HG02840 (cell line): ENCODE results near the gene ISG15.
"Not testable (repeated sequence)": the region's sequence is repeated elsewhere in the genome, so short reads cannot be mapped to it uniquely, and the experiment has no call there.

Experiments
- ATAC-seq: cut with Tn5 transposase; IDR thresholded peaks from one replicate; pipeline ENCODE4 v1.9.1; 2021; ENCODE audit warnings: mild to moderate bottlenecking, moderate library complexity, moderate number of reproducible peaks; ENCODE audit not compliant: unreplicated experiment, low FRiP score

ISG15 gene

DNA sequence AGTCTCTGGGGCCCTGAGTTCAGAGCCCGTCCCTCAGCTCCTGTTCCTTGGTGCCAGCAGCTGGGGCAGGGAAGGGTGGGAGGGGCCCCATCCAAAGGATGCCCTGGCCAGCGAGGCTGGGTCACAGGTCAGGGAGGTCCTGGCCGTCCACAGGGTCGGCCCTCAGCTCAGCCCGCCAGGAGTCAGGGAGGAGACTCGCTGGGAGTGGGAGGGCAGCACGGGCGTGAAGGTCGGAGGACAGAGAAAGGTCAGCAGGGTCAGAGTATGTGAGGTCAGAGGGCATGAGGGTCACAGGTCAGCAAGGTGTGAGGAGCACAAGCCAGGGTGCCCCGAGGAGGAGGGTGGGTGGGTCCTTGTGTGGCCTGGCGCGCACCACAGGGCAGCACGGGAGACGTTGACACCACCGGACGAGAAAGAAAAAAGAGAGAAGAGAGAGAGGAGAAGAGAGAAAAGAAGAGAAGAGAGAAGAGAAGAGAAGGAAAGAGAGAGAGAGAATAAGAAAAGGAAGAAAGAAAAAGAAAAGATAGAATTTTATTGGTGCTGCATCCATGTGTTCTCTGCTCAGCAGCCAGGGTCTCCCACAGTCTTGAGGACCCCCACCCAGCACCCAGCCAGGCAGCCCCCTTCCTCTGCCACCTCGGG is 38.5 kb upstream of the ISG15 start:
- ATAC-seq = no peak

- ATAC-seq = no peak
These were observed 37.9 kb upstream of the ISG15 start for GRCh38 chr1:975365-975764.

DNA sequence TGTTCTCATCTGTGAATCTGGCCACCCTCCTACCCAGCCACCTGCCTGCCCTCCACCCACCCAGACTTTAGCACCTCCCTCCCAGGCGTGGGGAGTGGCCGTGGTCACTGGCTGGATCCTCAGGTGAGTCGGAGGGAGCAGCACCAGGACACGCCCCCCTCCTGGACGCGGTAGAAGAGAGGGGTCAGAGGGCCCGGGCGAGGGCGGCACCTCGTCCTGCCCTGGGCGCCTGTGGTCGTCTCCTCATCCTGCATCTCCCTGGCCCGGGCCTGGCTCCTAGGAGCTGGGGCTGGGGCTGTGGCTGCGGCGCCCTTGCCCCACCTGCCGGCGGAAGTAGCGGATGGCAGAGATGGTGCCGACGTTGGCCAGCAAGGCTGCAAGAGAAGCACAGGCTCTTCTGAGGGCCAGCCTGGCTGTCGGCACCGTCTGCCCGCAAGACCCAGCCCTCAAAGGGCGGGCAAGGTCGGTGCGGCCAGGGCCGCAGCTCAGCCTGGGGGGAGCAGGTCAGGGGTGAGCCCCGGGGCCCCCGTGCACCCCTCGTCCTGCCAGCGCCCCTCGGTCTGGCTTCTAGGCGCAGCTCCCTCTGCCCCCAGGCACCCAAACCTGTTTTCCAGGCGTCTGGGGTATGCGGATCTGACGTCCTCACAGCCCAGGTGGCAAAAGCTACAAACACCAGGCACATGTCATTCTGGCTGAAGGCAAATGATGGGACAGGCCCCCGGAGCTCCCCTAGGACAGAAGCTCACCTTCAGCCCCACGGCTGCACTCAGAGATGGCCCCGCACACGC is 37.2 kb upstream of the ISG15 start:
- ATAC-seq = no peak

DNA sequence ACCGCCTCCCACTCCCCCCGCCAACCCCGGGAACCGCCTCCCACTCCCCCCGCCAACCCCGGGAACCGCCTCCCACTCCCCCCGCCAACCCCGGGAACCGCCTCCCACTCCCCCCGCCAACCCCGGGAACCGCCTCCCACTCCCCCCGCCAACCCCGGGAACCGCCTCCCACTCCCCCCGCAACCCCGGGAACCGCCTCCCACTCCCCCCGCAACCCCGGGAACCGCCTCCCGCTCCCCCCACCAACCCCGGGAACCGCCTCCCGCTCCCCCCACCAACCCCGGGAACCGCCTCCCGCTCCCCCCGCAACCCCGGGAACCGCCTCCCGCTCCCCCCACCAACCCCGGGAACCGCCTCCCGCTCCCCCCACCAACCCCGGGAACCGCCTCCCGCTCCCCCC is 36.5 kb upstream of the ISG15 start:
- not testable (repeated sequence) for ATAC-seq

DNA sequence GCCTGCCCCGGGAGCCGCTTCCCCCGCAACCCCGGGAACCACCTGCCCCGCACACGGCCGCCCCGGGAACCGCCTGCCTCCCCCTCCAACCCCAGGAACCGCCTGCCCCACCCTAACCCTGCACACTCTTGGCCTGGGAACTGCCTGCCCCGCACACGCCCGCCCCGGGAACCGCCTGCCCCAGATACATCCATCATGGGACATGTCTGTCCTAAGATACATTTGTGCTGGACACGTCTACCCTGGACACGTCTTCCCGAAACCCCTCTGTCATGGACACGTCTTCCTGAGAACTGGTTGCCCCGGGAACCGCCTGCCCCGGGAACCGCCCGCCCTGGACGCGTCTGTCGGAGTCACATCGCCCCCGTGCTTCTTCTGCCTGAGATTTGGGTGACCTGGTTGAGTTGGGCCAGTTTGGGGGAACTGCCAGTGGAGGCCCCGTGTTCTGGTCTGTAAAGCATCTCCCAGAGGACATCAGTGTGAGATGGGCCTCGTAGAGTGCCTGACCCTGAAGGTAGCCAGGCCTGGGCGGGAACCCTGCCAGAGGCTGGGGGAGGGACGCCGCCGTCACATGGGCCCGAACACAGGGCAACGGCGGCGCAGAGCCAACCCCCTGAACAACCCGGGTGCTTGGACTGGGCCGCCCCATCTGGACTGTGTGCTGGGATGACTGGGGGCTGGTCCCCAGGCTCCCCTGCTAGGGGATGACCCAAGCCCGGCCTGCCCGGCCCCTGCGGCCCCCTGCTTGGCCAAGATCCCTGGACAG is 35.0 kb upstream of the ISG15 start:
- no peak for ATAC-seq

DNA sequence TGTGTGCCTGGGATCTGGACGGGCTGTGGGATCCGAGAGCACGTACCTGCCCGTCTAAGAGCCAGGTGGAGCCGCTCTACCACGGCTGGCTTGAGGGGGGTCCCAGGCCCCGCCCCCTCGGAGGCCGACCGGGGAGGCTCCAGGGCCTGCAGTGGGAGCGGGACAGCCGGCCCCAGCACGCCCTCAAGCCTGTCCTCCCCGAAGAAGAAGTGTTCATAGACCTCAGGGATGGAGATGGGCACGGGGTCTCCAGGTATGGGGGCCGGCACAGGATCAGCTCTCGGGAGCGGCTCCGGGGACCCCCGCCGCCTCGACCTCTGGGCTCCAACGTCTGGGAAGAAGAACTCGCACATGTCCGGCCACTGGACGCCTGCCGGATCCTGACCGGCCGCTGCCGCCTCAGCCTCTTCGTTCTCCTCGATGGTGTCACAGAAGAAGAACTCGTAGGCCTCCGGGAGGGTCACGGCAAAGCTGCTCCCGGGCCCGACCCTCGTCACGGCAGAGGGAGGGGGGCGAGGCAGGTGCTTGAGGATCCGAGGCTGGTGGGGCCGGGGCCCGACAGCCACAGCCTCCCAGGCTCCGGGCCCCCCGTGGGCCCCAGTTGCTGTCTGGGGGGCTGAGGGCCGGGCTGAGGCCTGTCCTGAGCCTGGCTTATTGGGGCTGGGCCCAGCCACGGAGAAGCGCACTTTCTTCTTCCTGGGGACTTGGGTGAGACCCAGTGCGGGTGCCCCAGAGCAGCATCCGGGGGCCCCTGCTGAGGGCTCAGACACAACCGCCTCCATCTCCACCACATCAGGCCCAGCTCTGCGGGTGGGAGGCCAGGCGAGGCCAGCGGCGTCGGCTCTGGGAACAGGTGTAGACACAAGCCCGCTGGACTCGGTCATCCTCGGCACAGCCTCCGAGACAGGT is 34.2 kb upstream of the ISG15 start:
- ATAC-seq = no peak

- no peak for ATAC-seq
These were observed 33.6 kb upstream of the ISG15 start for GRCh38 chr1:979744-980072.

DNA sequence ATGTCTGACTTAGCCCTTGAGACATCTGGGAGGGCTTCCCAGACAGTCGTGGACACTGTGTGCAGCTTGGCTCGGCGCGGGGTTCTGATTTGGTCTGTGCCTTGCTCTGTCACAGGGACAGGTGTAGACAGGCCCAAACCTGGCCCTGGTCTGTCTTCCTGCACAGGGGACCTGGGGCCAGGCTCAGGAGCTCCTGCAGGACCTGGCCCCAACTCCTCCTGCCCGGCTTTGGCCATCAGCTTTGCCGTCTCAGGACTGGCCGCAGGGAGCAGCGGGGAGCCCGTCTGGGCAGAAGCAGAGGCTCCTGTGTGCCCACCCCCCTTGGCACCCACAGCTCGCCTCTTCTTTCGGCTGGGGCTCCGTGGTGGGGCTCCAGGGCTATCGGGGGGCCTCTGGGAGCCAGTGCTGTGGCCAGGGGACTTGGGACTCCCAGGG is 33.1 kb upstream of the ISG15 start:
- ATAC-seq = no peak

DNA sequence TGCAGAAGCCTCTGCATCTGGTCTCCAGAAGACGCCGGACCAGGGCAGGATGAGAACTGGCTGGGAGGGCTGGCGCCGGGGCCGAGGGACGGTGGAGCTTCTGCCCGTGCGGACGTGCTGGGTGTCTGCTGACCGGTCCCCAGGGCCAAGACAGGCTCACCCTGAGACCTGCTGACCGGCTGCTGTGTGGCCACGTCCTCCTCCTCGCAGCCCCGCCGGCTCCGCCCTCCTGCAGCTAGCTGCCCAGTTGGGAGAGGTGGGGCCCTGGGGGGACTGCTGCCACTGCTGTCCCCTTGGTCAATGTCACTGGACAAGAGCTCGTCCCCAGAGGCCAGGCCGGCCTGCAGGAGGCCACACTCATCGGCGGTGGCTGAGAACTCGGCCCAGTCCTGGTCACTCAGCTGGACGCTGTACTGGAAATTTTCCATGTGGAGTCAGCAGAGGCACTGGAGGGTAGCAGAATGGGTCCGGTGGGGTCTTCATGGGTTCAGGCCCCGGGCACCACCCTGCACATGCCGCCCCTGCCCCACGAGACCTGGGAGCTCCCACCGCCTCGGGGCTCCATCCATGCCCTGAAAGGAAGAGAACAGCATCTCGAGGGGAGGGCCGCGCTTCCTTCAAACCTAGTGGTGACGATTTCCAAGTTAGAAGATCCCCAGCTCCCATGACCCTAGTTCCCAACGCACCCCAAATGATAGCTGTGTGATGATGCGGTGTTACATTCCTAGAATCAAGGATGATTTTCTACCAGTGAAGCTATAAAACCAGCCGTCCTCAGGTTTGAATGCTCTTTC is 32.5 kb upstream of the ISG15 start:
- no peak for ATAC-seq

GRCh38 chr1:981491-981954 is 31.8 kb upstream of the ISG15 start:
- no peak for ATAC-seq

- ATAC-seq = no peak
These were observed 31.2 kb upstream of the ISG15 start, which contains the start of gene PERM1 for GRCh38 chr1:981955-982558. PERM1 (minus strand) TSS chr1:982093; CDS start chr1:981029, 1,064 bp downstream.

DNA sequence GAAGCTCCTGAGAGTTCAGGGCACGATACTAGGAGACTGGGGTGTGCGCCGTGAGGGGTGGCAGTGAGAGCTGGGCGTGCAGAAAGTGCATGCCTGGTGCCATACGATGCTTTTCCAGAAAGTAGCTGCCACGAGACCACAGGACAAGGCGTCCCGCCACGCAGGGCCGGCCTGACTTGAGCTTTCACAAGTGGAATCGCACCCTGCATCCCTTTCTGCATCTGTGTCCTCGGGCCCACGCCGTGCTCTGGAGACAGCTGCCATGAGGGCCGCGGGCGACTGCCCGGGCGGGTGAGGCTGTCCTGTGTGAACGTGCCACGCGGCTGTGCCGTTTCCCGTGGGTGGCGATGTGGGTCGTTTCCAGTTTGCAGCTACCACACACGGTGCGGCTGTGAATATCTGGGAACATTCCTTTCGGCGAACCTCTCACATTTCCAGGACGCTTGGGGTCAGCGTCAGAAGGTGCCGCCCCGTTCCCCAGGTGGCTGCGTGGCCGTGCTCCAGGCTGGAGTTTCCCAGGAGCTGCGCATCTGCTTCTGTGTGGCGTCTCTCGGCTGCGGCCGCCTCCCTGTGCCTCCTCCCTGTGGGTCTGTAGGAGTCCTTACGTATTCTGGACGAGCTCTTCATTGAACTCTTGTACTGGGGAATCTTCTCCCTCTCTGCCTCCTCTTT is 30.4 kb upstream of the ISG15 start:
- no peak for ATAC-seq

DNA sequence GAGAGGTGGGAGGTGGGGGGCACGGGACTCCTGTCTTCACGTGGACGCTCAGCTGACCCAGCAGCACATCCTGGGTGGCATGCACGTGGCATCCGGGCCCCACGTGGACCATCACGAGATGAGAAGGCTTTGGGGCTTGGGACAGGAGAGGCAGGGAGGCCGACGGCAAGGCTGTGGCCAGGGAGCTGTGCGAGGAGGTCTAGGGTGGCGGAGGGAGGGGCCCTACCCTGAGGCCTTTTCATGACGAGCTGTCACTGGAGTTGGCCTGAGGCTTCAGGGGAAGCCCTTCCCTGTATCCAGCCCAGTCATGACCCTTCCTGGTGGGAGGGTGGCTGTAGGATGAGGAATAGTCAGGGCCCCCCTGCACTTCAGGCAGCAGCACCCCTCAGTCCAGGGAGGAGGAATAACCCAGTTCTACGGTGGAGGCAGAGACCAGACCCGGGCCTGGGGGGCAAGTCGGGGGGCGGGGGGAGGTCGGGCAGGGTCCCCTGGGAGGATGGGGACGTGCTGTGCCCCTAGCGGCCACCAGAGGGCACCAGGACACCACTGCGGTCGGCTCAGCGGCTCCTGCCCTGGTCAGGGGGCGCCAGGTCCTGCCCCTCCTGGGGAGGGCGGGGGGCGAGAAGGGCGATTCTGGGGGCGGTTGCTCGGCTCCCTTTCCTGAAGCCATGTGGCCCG is 29.4 kb upstream of the ISG15 start:
- no peak for ATAC-seq

DNA sequence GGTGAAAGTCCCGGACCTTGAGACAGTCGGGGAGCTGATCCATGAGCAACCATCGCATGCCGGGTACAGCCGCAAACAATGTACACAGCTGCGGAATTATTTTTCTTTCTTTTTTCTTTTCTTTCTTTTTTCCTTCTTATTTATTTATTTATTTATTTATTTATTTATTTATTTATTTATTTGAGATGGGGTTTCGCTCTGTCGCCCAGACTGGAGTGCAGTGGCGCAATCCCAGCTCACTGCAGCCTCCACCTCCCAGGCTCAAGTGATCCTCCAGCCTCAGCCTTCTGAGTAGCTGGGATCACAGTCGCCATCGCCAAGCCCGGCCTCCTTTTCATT is 28.9 kb upstream of the ISG15 start:
- no peak for ATAC-seq

DNA sequence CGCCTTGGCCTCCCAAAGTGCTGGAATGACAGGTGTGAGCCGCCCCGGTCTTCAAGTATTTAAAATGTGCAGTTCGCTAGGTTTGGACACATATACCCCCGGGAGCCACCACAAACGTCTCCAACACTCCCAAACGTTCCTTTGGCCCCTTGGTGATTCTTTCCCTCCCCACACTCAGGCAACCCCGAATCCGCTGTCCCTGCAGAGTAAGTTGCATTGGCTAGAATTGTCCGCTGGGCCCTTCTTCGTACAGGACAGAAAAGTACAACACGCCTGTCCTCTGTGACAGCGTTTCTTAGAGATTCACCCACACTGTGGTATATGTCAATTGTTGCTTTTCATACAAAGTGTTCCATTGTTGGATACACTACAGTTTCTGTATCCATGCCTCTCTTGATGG is 28.2 kb upstream of the ISG15 start:
- no peak for ATAC-seq

GRCh38 chr1:988061-988460 is 25.2 kb upstream of the ISG15 start:
- ATAC-seq = not testable (repeated sequence)

GRCh38 chr1:991275-991674 is 22.0 kb upstream of the ISG15 start:
- not testable (repeated sequence) for ATAC-seq

- ATAC-seq = no peak
These were observed 21.4 kb upstream of the ISG15 start for GRCh38 chr1:991895-992294.
